Measurements from ENCODE around the gene MRPL58.
"Not testable (repeated sequence)": the region's sequence is repeated elsewhere in the genome, so short reads cannot be mapped to it uniquely, and the experiment has no call there.

DNA sequence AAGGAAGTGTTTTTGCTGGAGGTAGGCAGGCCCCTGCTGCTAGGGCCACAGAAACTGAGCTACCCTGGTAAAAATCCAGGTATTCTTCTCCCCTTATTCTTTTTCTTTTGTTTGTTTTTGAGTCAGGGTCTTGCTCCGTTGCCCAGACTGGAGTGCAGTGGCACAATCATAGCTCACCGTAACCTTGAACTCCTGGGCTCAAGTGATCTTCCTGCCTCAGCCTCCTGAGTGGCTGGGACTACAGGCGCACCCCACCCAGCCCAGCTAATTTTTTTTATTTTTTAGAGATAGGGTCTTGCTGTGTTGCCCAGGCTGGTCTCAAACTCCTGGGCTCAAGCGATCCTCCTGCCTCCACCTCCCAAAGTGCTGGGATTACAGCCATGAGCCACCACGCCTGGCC, 43.0 kb upstream of the MRPL58 start:
- TF ChIP-seq, protein P1, sequence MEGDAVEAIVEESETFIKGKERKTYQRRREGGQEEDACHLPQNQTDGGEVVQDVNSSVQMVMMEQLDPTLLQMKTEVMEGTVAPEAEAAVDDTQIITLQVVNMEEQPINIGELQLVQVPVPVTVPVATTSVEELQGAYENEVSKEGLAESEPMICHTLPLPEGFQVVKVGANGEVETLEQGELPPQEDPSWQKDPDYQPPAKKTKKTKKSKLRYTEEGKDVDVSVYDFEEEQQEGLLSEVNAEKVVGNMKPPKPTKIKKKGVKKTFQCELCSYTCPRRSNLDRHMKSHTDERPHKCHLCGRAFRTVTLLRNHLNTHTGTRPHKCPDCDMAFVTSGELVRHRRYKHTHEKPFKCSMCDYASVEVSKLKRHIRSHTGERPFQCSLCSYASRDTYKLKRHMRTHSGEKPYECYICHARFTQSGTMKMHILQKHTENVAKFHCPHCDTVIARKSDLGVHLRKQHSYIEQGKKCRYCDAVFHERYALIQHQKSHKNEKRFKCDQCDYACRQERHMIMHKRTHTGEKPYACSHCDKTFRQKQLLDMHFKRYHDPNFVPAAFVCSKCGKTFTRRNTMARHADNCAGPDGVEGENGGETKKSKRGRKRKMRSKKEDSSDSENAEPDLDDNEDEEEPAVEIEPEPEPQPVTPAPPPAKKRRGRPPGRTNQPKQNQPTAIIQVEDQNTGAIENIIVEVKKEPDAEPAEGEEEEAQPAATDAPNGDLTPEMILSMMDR (IDR thresholded peaks at IDR 0.05), result not testable (repeated sequence)
- TF ChIP-seq POLR2A (IDR thresholded peaks at IDR 0.05), result not testable (repeated sequence)
